ENCODE data around the gene ARRDC4.

- no peak for TF ChIP-seq CTCF (conservative IDR thresholded peaks at IDR 0.05; ENCODE audit: low read depth, low read length)
- no peak for TF ChIP-seq POLR2A (IDR thresholded peaks at IDR 0.05; ENCODE audit: low read depth, low read length)
Measured at GRCh38 chr15:97944724-97945123, 15.8 kb upstream of the ARRDC4 start.

All from IMR-90 (cell line).